ENCODE data around the gene ERN1.

GRCh38 chr17:64173646-64174045 lies 43.7 kb upstream of the ERN1 start:
- TF ChIP-seq CTCF (IDR thresholded peaks at IDR 0.05) = no peak
- TF ChIP-seq POLR2A (IDR thresholded peaks at IDR 0.05) = no peak
- no peak for TF ChIP-seq POLR2AphosphoS5 (IDR thresholded peaks at IDR 0.05)
- no peak for TF ChIP-seq EP300 (IDR thresholded peaks at IDR 0.05)

Measured in gastroesophageal sphincter (tissue), 3 donors.